ENCODE data around the gene UBE2R2.
"Not testable (repeated sequence)": the region's sequence is repeated elsewhere in the genome, so short reads cannot be mapped to it uniquely, and the experiment has no call there.

GRCh38 chr9:33808979-33809322, 8.0 kb upstream of the UBE2R2 start:
- TF ChIP-seq, protein P1, sequence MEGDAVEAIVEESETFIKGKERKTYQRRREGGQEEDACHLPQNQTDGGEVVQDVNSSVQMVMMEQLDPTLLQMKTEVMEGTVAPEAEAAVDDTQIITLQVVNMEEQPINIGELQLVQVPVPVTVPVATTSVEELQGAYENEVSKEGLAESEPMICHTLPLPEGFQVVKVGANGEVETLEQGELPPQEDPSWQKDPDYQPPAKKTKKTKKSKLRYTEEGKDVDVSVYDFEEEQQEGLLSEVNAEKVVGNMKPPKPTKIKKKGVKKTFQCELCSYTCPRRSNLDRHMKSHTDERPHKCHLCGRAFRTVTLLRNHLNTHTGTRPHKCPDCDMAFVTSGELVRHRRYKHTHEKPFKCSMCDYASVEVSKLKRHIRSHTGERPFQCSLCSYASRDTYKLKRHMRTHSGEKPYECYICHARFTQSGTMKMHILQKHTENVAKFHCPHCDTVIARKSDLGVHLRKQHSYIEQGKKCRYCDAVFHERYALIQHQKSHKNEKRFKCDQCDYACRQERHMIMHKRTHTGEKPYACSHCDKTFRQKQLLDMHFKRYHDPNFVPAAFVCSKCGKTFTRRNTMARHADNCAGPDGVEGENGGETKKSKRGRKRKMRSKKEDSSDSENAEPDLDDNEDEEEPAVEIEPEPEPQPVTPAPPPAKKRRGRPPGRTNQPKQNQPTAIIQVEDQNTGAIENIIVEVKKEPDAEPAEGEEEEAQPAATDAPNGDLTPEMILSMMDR (conservative IDR thresholded peaks at IDR 0.05 in 1 of 2, IDR thresholded peaks at IDR 0.05 in 1 of 2; ENCODE audit: low read depth in 1 of 2, low read length in 2 of 2): not testable (repeated sequence)
- TF ChIP-seq EZH2 (IDR thresholded peaks at IDR 0.05; ENCODE audit: low read length, missing control alignments): not testable (repeated sequence)

Measured in fibroblast of lung (primary cell).